ENCODE measurements around the gene BDH2.

GRCh38 chr4:103052145-103052544 lies 47.5 kb downstream of the BDH2 start:
- TF ChIP-seq, protein P1, sequence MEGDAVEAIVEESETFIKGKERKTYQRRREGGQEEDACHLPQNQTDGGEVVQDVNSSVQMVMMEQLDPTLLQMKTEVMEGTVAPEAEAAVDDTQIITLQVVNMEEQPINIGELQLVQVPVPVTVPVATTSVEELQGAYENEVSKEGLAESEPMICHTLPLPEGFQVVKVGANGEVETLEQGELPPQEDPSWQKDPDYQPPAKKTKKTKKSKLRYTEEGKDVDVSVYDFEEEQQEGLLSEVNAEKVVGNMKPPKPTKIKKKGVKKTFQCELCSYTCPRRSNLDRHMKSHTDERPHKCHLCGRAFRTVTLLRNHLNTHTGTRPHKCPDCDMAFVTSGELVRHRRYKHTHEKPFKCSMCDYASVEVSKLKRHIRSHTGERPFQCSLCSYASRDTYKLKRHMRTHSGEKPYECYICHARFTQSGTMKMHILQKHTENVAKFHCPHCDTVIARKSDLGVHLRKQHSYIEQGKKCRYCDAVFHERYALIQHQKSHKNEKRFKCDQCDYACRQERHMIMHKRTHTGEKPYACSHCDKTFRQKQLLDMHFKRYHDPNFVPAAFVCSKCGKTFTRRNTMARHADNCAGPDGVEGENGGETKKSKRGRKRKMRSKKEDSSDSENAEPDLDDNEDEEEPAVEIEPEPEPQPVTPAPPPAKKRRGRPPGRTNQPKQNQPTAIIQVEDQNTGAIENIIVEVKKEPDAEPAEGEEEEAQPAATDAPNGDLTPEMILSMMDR (IDR thresholded peaks at IDR 0.05) = no peak
- no peak for TF ChIP-seq POLR2A (IDR thresholded peaks at IDR 0.05)

All from esophagus squamous epithelium (tissue), 4 donors.